Measurements from ENCODE around the gene BACH2. TPM values are rescaled to one million over a fixed set of nuclear protein-coding genes. Genes with fewer than 3 reads are reported as not detected.

BACH2 gene
- total and polyA plus RNA-seq, 2 of the 4 experiments (the other 2 are of a cell fraction), result 1.3 to 1.4 TPM

DNA sequence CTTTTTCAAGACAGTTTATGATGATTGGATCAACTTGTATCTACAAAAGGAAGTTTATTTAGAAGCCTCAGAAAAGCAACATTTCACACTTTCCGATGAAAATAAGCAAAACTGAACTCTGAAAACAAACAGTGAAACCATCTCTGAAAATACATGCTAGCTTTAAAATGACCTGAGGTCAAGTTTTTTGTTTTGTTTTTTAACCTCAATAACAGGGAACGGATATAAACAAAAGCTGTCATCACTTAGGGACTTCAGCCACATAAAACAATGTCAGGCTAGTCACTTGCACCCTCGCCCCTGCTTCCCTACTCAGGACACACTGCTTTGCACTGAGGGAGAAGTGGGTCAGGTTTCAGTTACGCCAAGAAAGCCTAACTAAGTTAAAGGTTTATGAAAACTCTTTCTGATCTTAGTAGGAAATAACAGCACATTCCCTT, 11.6 kb downstream of the BACH2 start:
- H4K91ac ChIP-seq (ENCODE audit: insufficient read depth, low read depth, low read length), result no peak overlapping the region
- H3K9me3 ChIP-seq (ENCODE audit: control insufficient read depth, insufficient read depth, low read length), result no peaks in the 10 kb centered on the region
- H2BK15ac ChIP-seq (ENCODE audit: low read depth, low read length), result no peak overlapping the region
- peak overlapping the region; percentile 5; the same call in 1 of the 2 replicates for H3K18ac ChIP-seq (ENCODE audit: low read depth, low read length)
- intact Hi-C loops (cut with micrococcal nuclease) (no loop called here), in situ Hi-C loops (cut with MboI; ENCODE audit: low sequenced_read_pairs) (loop anchor here (10.0 kb wide), 1 partner anchor 310 kb away; no protein-coding TSS in a partner anchor), dilution Hi-C loops (cut with HindIII; ENCODE audit: low sequenced_read_pairs, unreplicated experiment) (no loop called here)
- H3K4me2 ChIP-seq (ENCODE audit: low read depth, low read length), result peak overlapping the region; percentile 74
- ChIA-PET POLR2A (ENCODE audit: unreplicated experiment) (interaction anchor here (0.6 kb wide), 1 partner anchor 67 kb away, joined by 4 read pairs; no protein-coding TSS in a partner anchor), CTCF (interaction anchor here (0.8 kb wide), 1 partner anchor 213 kb away, joined by 3 read pairs; no protein-coding TSS in a partner anchor)
- no peak overlapping the region for H4K5ac ChIP-seq (ENCODE audit: low read depth, low read length)
- H3K27me3 ChIP-seq (ENCODE audit: control insufficient read depth, insufficient read depth, low read length), result no peaks in the 10 kb centered on the region
- no peaks in the 10 kb centered on the region for H3K79me1 ChIP-seq (ENCODE audit: low read depth in 1 of 2, low read length in 2 of 2)
- no peak overlapping the region for H4K8ac ChIP-seq (ENCODE audit: low read depth in 2 of 2, low read length in 2 of 2)
- no peak overlapping the region; the same call in 1 of the 2 replicates for H3K9ac ChIP-seq (ENCODE audit: low read depth, low read length)
- no TSS peak for BruUV-seq (replicated peaks)
- H4K20me1 ChIP-seq (ENCODE audit: insufficient read depth, low read length), result no peaks in the 10 kb centered on the region
- peak overlapping the region; percentile 15; the same call in 1 of the 2 replicates for H2BK20ac ChIP-seq (ENCODE audit: low read depth, low read length)
- DNase-seq (peak; percentile 17), ATAC-seq (ENCODE audit: low read depth) (peak; percentile 24; the same call in 1 of the 2 replicates)
- no peaks in the 10 kb centered on the region for H3K36me3 ChIP-seq (ENCODE audit: control insufficient read depth, insufficient read depth, low read length)
- H3K4ac ChIP-seq (ENCODE audit: low read depth, low read length), result peak overlapping the region; percentile 62; the same call in 1 of the 2 replicates
- peak overlapping the region; percentile 36; the same call in 1 of the 2 replicates for H3K14ac ChIP-seq (replicated peaks; ENCODE audit: low read depth, low read length)
- H3K4me1 ChIP-seq (ENCODE audit: control insufficient read depth, insufficient read depth, low read length), result no peaks in the 10 kb centered on the region
- no peak for TF ChIP-seq SMC3 (IDR thresholded peaks at IDR 0.05; ENCODE audit: low read depth, low read length)
- TF ChIP-seq CEBPB (IDR thresholded peaks at IDR 0.05; ENCODE audit: low read depth, low read length), result no peak
- no peak for TF ChIP-seq RAD21 (IDR thresholded peaks at IDR 0.05; ENCODE audit: low read length)
- TF ChIP-seq, protein P1, sequence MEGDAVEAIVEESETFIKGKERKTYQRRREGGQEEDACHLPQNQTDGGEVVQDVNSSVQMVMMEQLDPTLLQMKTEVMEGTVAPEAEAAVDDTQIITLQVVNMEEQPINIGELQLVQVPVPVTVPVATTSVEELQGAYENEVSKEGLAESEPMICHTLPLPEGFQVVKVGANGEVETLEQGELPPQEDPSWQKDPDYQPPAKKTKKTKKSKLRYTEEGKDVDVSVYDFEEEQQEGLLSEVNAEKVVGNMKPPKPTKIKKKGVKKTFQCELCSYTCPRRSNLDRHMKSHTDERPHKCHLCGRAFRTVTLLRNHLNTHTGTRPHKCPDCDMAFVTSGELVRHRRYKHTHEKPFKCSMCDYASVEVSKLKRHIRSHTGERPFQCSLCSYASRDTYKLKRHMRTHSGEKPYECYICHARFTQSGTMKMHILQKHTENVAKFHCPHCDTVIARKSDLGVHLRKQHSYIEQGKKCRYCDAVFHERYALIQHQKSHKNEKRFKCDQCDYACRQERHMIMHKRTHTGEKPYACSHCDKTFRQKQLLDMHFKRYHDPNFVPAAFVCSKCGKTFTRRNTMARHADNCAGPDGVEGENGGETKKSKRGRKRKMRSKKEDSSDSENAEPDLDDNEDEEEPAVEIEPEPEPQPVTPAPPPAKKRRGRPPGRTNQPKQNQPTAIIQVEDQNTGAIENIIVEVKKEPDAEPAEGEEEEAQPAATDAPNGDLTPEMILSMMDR (conservative IDR thresholded peaks at IDR 0.05; ENCODE audit: low read depth, low read length), result no peak
- H2AK5ac ChIP-seq (ENCODE audit: low read depth, low read length), result peak overlapping the region; percentile 74; the same call in 1 of the 2 replicates
- H3K27ac ChIP-seq (ENCODE audit: insufficient read depth, low read length), result peak overlapping the region; percentile 35; the same call in 1 of the 2 replicates
- H3K56ac ChIP-seq (ENCODE audit: extremely low read depth, insufficient read depth, low read length), result no peak overlapping the region
- no CpG with 5 or more reads among the region's 4 CpGs for WGBS, 2 experiments (ENCODE audit: extremely low coverage in 2 of 2, insufficient read length in 1 of 2)
- peak overlapping the region; percentile 33; the same call in 1 of the 2 replicates for H3K23ac ChIP-seq (ENCODE audit: low read depth, low read length)
- H3K4me3 ChIP-seq (ENCODE audit: insufficient read depth, low read depth, low read length), result peak overlapping the region; percentile 4; the same call in 1 of the 2 replicates
- peak overlapping the region; percentile 9 for H2BK5ac ChIP-seq (ENCODE audit: low read depth, low read length, poor library complexity, severe bottlenecking)
- H2BK120ac ChIP-seq (ENCODE audit: low read depth, low read length), result peak overlapping the region; percentile 16; the same call in 1 of the 2 replicates
- H3K9me1 ChIP-seq (ENCODE audit: insufficient read depth, low read length), result no peaks in the 10 kb centered on the region
- no peak overlapping the region for H2AK9ac ChIP-seq (replicated peaks; ENCODE audit: low read depth, low read length, poor library complexity)
- no peak overlapping the region for H2AFZ ChIP-seq (replicated peaks; ENCODE audit: low read length, poor library complexity)
